ENCODE measurements around the gene ABTB2. TPM values are rescaled to one million over a fixed set of nuclear protein-coding genes. Genes with fewer than 3 reads are reported as not detected.

The ABTB2 gene
- polyA plus RNA-seq, 1 donor from 2014 or later, result 0.04 TPM

DNA sequence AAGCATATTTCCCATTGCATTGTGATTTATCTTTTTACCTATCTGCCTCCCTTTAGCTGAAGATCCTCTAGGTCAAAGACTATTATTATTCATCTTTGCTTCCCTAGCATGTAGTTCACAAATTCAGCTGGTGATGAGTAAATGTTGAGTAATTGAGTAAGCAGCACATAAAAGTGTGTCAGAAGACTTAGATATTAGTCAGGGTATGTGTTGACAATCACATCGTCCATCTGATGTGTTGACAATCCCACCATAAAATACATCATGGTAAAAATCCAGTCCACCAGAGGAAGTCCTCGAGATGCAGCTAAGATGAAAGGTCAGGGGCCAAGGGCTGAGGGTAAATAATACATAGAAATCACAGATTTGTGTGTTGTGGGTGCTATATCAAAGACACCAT, 22.9 kb upstream of the ABTB2 start:
- H3K4me1 Mint-ChIP-seq, result no peaks in the 10 kb centered on the region
- H3K4me3 Mint-ChIP-seq, result no peak overlapping the region
- peaks cover 2% of the 10 kb centered on the region for H3K36me3 Mint-ChIP-seq
- H3K9me3 Mint-ChIP-seq, result peaks cover 7 to 17% (median 14%) of the 10 kb centered on the region in 3 donors
- H3K27me3 Mint-ChIP-seq, result no peaks in the 10 kb centered on the region
- H3K27ac Mint-ChIP-seq, result no peak overlapping the region

DNA sequence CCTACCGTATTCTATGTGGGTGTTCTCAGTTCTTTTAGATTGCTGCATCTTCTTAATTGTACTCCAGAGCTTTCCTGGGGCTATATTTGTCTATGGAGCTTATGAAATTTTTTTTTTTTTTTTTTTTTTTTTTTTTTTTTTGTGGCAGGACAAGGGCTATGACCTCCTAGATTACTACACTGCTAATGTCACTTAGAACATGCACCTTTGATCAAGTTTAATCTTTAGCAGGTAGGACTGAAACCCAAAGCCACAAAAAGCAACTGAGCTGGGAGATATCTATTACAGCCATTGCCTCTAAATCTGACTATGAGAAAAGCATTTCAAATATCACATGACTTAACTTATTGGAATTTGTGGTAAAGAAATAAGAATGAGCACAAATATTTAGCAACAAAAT, 21.7 kb upstream of the ABTB2 start:
- H3K4me1 Mint-ChIP-seq, result no peaks in the 10 kb centered on the region
- H3K36me3 Mint-ChIP-seq, result peaks cover 2% of the 10 kb centered on the region
- H3K27me3 Mint-ChIP-seq, result no peaks in the 10 kb centered on the region
- peaks cover 7 to 22% (median 17%) of the 10 kb centered on the region in 3 donors for H3K9me3 Mint-ChIP-seq
- no peak overlapping the region for H3K27ac Mint-ChIP-seq
- no peak overlapping the region for H3K4me3 Mint-ChIP-seq

DNA sequence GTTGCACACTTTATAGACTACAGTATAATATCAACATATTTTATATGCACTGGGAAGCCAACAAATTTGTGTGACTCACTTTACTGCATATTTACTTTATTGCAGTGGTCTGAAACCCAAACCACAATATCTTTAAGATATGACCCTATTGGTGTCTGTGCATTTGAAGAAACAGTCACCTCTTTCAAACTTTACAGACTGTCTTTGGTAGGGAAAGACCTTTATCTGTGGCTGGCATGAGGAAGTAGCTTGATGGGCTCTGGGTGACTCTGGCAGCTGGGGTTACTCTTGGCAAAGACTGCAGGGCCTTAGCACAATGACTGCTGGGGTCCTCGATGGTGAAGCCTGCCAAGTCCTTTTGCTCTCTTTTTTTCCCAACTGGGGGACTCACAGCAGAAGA, 21.3 kb upstream of the ABTB2 start:
- Mint-ChIP-seq H3K4me3 (no peak overlapping the region), H3K27ac (no peak overlapping the region), H3K27me3 (no peaks in the 10 kb centered on the region), H3K36me3 (peaks cover 2% of the 10 kb centered on the region), H3K9me3 (peaks cover 7 to 24% (median 17%) of the 10 kb centered on the region in 3 donors), H3K4me1 (no peaks in the 10 kb centered on the region)

DNA sequence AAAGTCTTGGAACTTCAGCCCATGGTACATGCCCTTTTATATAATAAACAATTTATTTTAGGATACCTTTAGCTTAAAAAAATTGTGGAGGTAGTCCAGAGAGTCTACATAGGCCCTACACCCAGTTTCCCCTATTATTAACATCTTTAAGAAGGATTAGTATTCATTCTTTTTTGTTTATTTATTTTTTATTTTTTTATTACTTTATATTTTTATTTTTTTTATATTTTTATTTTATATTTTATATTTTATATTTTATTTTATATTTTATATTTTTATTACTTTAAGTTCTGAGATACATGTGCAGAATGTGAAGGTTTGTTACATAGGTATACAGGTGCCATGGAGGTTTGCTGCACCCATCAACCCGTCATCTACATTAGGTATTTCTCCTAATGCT, 15.9 kb upstream of the ABTB2 start:
- no peaks in the 10 kb centered on the region for H3K4me1 Mint-ChIP-seq
- peaks cover under 1% of the 10 kb centered on the region for H3K36me3 Mint-ChIP-seq
- H3K9me3 Mint-ChIP-seq, result peaks cover 5 to 19% (median 15%) of the 10 kb centered on the region in 3 donors
- H3K4me3 Mint-ChIP-seq, result no peak overlapping the region
- H3K27me3 Mint-ChIP-seq, result peaks cover 2% of the 10 kb centered on the region
- H3K27ac Mint-ChIP-seq, result no peak overlapping the region

DNA sequence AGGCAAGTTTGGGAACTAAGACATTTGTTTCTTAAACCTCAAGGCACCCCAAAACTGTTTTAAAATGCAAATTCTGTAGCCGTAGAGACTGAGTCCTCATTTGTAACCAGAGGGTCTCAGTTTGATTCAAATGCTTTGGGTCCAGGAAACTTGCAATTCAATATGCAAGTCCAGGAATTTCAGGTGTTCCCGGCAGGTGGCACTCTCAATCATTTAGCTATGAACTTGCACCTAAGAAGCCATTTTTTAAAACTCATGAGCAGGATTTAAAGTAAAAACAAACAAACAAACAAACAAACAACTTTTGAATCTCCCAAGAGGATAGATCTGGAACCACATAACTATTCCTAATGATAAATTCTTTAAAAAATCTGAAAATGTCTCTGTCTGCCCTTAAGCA, 8.7 kb upstream of the ABTB2 start:
- Mint-ChIP-seq H3K27me3 (peaks cover 22% of the 10 kb centered on the region), H3K27ac (no peak overlapping the region), H3K9me3 (no peaks in the 10 kb centered on the region), H3K4me1 (no peaks in the 10 kb centered on the region), H3K36me3 (no peaks in the 10 kb centered on the region), H3K4me3 (no peak overlapping the region)

DNA sequence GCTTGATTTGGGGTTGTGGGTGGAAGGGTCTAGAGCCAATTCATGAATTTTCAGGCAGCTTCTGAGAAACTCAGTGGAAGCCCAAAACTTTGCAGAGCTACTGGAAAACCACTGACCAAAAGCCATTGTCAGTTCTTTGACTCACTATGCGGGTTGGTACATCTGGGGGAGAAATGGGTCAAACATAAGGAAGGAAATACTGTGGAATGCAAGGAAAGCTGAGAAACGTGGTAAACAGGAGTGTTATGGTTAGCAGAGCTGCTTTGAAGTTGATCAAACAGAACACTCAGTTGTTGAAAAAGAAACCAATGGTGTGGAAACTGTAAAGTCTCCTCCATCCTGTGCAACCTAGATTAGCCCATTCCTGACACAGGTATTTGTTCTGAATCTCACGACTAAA, 6.3 kb upstream of the ABTB2 start:
- peaks cover 3 to 4% (median 3%) of the 10 kb centered on the region in 3 donors for H3K4me1 Mint-ChIP-seq
- no peak overlapping the region for H3K4me3 Mint-ChIP-seq
- H3K36me3 Mint-ChIP-seq, result no peaks in the 10 kb centered on the region
- H3K9me3 Mint-ChIP-seq, result no peaks in the 10 kb centered on the region
- no peak overlapping the region for H3K27ac Mint-ChIP-seq
- peaks cover 23% of the 10 kb centered on the region for H3K27me3 Mint-ChIP-seq

DNA sequence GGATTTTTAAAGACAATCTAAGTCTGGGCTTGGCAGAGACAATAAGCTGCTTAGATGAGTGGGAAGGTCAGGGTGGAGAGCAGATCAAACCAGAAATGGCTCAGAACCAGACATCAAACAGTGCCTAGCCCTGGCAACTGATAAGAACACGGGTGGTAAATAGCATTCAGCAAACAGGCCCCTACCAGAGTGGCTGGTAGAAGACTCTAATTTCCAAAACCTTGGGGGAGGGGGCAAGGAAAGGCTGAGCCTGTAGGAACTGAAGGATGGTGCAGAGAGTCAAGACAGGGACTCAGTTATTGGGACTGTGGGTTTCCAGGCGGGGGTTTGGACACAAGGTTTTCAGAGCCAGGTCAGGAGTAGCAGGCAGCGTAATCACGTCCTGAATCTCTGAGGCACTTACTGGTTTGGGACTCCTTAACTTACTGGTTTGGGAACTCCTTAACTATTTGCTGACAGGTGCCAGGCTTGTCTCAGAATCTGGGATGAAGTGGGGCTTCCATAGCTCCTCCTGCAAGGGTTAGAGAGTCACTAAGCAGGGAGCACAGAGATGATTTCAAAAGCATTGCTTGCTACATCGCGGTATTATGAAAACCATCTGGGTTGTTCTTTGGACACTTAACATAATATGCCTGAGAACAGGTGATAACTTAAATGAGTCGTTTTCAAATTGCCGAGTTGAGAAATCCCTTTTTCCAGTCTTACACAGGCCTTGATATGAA, 5.7 kb upstream of the ABTB2 start:
- H3K4me1 Mint-ChIP-seq, result peaks cover 3 to 5% (median 5%) of the 10 kb centered on the region in 3 donors
- H3K27me3 Mint-ChIP-seq, result peaks cover 23% of the 10 kb centered on the region
- no peak overlapping the region for H3K27ac Mint-ChIP-seq
- no peak overlapping the region for H3K4me3 Mint-ChIP-seq
- no peaks in the 10 kb centered on the region for H3K9me3 Mint-ChIP-seq
- H3K36me3 Mint-ChIP-seq, result no peaks in the 10 kb centered on the region

DNA sequence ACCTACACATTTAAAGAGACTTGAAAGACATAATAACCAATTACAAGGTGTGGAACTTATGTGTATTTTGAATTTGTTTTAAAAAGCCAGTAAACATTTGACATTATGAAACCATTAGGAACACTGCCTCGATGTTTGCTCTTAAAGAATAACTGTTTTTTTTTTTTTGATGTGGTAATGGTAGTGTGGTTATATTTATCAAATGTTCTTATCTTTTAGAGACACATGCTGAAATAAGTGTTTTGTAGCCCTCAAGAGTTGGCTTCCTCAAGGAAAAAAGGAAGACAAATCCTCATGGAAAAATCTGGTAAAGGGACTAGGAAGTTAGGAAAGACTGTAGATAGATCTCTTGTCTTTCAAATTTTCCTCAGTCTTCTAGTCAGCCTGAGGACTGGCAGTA, 2.2 kb upstream of the ABTB2 start:
- H3K36me3 Mint-ChIP-seq, result no peaks in the 10 kb centered on the region
- H3K27ac Mint-ChIP-seq, result no peak overlapping the region
- peaks cover 8 to 14% (median 12%) of the 10 kb centered on the region in 3 donors for H3K4me1 Mint-ChIP-seq
- H3K9me3 Mint-ChIP-seq, result no peaks in the 10 kb centered on the region
- H3K27me3 Mint-ChIP-seq, result peaks cover 31% of the 10 kb centered on the region
- H3K4me3 Mint-ChIP-seq, result no peak overlapping the region

DNA sequence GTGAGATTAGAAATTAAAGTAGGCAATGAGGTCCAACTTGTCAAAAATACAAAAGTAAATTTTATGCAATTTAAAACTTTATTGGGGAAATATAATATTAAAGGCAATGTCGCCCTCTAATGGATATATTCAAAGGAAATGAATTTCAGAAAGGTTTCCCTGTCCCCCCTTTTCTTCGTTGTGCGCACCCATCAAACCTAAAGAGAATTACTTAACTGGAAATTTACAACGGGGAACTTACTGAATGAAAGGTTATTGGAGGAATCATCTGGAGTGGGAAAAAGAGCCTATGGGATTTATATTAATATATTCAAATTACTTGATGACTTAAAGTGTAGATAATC, 1.7 kb upstream of the ABTB2 start:
- Mint-ChIP-seq H3K27ac (peak overlapping the region; percentile 1 to 96 (median 77)), H3K27me3 (peaks cover 30% of the 10 kb centered on the region), H3K36me3 (no peaks in the 10 kb centered on the region), H3K4me1 (peaks cover 8 to 14% (median 12%) of the 10 kb centered on the region in 3 donors), H3K4me3 (peak overlapping the region; percentile 87 to 96 (median 92)), H3K9me3 (no peaks in the 10 kb centered on the region)

DNA sequence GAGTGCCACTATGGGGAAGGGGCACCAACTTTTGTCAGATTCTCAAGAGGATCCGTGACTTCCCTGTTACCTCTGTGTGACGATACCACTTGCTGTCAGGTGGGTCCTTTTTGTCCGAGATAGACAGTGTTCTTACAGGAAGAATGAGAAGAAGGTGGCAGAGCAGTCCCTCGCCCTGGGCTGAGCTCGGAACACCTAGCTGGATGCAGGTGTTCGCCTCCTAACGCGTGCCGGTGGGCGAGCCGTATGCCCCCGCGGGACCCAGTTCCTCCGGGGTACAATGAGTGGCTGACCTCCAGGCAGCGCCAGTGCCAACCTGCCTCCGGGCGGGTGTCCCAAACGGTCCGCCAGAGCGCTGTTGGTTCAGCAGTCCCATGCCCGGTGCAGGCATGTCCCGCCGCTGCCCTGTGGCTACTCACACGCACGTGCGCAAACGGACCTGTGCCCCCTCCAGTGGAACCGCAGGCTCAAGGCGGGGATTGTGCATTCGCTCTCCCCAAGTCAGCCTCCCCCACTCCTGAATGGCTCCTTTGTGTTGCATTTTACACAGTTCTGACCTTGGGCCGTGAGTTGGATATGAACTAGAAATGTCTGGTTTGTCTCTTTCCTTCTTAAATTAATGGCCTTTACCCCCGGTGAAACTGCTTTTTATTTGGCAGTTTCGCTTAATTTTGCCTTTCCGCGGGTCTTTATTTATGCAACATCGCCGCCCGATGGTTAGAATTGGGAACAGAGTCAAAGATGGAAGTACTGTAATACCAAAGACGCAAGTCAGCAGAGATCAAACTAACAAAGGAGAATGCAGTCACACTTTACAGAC, 1.1 kb upstream of the ABTB2 start:
- H3K9me3 Mint-ChIP-seq, result no peaks in the 10 kb centered on the region
- peak overlapping the region; percentile 77 to 96 (median 78) for H3K27ac Mint-ChIP-seq
- H3K4me3 Mint-ChIP-seq, result peak overlapping the region; percentile 87 to 96 (median 92)
- H3K36me3 Mint-ChIP-seq, result no peaks in the 10 kb centered on the region
- H3K27me3 Mint-ChIP-seq, result peaks cover 31% of the 10 kb centered on the region
- peaks cover 8 to 14% (median 12%) of the 10 kb centered on the region in 3 donors for H3K4me1 Mint-ChIP-seq

DNA sequence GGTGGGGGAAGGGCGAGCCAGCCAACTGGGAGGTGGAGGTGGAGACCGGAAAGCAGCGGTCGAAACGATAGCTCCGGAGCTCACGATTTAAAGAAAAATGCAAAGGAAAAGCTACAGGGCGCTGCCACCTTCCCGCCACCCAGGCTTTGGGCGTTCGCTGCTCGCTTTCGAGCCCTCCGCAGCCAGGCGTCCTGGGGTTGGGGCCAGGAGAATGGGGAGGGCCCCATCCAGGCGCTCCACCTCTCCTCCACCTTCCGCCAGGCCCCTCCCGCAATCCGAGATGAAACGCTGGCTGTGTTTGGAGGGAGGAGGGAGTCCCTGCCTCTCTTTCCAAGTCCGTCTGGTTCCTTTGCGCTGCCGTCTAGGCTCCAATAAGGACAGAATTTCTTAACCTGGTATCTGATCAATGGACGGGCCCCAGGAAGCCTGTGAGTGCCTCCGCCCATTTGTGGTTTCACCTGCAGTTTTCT, 483 bp upstream of the ABTB2 start:
- Mint-ChIP-seq H3K4me1 (peaks cover 8 to 14% (median 12%) of the 10 kb centered on the region in 3 donors), H3K36me3 (no peaks in the 10 kb centered on the region), H3K27me3 (peaks cover 31% of the 10 kb centered on the region), H3K4me3 (peak overlapping the region; percentile 87 to 96 (median 92)), H3K9me3 (no peaks in the 10 kb centered on the region), H3K27ac (peak overlapping the region; percentile 77 to 96 (median 78))

DNA sequence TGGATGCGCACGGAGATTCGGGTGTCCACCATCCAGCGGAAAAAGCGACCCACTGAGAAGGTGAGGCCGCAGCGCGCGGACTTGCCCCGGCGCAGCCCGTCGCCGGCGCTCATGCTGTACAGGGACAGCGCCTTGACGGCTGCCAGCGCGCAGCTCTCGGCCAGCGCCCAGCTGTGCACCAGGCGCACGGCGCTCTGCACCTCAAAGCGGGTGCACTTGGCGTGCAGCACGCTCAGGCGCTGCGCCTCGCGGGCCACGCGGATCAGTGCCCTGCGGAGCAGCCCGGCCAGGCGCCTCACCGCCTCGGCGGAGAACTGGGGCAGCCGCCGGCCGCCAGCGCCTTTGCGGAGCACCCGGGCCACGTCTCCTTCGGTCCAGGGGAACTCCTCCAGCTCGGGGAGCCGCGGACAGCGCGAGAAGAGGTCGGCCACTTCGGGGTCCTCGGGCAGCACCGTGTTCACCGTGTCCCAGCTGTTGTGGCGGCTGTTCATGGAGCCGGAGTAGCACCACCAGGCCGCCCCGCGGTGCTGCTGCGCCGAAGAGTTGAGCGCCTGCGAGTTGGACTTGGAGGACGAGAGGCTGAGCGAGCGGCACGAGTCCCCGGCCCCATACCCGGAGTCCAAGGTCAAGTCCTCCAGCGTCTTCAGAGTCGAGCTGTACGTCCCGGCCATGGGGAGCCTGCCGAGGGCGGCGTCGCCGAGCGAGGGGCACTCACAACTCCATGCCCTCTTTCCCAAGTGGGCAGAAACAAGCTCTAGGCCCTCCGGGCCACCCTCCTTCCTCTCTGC, 703 bp downstream of the ABTB2 start:
- H3K4me3 Mint-ChIP-seq, result peak overlapping the region; percentile 87 to 96 (median 92)
- H3K27ac Mint-ChIP-seq, result peak overlapping the region in 2 of 3 donors; percentile 86 to 88
- no peaks in the 10 kb centered on the region for H3K36me3 Mint-ChIP-seq
- H3K27me3 Mint-ChIP-seq, result peaks cover 29% of the 10 kb centered on the region
- peaks cover 8 to 15% (median 12%) of the 10 kb centered on the region in 3 donors for H3K4me1 Mint-ChIP-seq
- no peaks in the 10 kb centered on the region for H3K9me3 Mint-ChIP-seq

DNA sequence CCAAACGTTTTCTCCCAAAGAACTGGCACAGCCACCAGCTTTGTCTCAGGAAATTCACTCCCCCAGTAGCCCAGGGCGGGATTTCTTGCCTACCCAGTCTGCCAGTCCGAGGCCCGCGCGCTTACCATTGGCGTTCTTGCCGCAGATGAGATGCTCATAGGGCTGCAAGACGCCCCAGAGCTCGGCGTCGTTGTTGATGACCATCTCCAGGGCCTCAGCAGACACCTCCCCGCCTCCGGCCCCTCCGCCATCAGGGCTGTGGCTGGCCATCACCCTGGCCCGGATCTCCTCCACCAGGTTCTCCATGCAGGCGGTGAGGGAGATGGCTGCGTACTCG, 1.3 kb downstream of the ABTB2 start:
- H3K4me1 Mint-ChIP-seq, result peaks cover 10 to 20% (median 17%) of the 10 kb centered on the region in 3 donors
- H3K36me3 Mint-ChIP-seq, result no peaks in the 10 kb centered on the region
- no peaks in the 10 kb centered on the region for H3K9me3 Mint-ChIP-seq
- peak overlapping the region; percentile 70 to 96 (median 88) for H3K4me3 Mint-ChIP-seq
- peak overlapping the region in 1 of 3 donors; percentile 86 for H3K27ac Mint-ChIP-seq
- peaks cover 29% of the 10 kb centered on the region for H3K27me3 Mint-ChIP-seq

DNA sequence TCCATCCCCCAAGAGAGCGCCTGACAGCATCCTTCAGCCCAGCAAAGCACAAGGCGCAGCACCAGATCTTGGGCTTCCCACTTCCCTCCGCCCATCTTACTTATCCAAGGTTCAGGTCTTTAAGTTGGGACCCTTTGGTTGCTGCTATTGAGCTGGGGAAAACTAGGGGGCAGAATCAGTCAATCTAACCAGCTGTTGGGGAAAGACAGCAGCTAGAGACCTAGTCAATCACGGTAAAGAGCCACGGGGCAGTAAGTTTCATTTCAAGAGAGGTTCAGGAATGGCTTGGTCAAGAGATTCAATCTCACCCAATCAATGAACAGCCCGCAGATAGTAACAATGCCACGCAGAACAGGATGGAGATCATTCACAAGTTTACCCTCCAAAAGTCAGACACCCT, 1.7 kb downstream of the ABTB2 start:
- Mint-ChIP-seq H3K9me3 (no peaks in the 10 kb centered on the region), H3K4me3 (peak overlapping the region; percentile 70 to 96 (median 88)), H3K4me1 (peaks cover 11 to 23% (median 20%) of the 10 kb centered on the region in 3 donors), H3K27me3 (peaks cover 29% of the 10 kb centered on the region), H3K27ac (peak overlapping the region in 1 of 3 donors; percentile 86), H3K36me3 (no peaks in the 10 kb centered on the region)

DNA sequence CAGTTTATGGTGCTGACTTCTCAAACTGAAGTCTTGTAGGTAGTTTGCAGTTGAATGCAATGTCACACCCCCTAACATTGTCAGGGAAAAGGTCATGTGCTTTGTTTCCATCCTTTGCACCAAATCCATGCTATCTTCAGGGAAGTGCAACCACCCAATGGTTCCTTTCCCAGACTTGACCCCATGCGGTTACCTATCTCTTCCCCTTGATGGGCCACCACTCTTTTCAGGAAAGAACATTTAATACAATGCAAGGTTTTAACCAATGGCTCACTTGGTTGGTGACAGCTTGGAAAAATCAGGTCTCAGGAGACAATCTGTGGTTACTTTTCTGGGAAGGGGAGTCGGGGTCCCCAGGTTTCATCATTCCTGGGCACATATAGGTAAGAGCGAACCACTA, 2.1 kb downstream of the ABTB2 start:
- peaks cover 29% of the 10 kb centered on the region for H3K27me3 Mint-ChIP-seq
- no peaks in the 10 kb centered on the region for H3K9me3 Mint-ChIP-seq
- peak overlapping the region in 3 of 4 donors; percentile 70 to 90 (median 87) for H3K4me3 Mint-ChIP-seq
- H3K36me3 Mint-ChIP-seq, result no peaks in the 10 kb centered on the region
- peaks cover 11 to 23% (median 20%) of the 10 kb centered on the region in 3 donors for H3K4me1 Mint-ChIP-seq
- H3K27ac Mint-ChIP-seq, result peak overlapping the region in 1 of 3 donors; percentile 86

Measured in IgD-negative memory B cell (primary cell).